Cerebellar cortex (tissue), 1 donor: ENCODE data around the gene FGD2.

ENCODE experiments used
- DNase-seq: peaks from one replicate; pipeline ENCODE4 v3.0.0-alpha.2; 2015; ENCODE audit warnings: low spot score

The FGD2 gene

DNA sequence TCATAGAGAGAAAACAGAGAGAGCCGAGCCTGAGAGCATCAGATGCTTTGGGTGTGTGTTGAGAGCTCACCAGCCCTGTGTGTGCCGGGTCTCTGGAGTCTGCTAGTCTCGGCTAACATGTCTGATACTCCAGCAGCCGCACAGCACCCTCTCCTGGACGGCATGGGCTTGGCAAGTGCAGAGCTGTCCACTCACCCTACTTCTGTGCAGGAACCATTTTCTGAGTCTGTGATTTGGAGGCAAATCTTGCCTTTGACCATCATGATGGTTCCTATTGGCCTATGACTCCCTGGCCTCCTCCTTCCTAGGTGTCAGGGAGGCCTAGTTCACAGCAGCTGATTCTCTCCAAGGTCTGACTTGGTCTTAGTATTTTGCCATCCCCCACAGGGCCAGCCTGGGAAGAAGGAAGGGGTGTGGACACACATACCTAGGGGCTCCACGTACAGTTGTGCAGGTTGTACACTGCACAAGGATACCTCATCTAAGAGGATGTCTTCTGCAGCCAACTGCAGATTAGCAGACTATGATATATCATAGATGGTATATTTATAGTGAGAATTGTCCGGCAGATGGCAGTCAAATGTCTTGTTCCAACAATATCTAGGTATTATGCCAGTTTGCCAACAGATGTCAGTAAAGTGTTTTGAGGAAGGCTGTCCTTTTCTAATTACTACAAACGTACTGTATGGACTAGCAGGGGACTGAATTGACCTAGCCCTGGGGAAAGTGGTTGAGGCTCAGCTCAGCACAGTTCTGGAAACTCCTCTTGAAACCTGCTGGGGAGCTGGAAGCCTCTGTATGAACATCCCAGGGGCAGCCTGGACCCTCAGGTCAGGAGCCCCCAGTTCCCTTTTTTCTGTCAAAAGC is 13.0 kb downstream of the FGD2 start:
- DNase-seq: peak; percentile 93

- peak; percentile 53 for DNase-seq
These were observed 13.6 kb downstream of the FGD2 start for GRCh38 chr6:37019065-37019450.

DNA sequence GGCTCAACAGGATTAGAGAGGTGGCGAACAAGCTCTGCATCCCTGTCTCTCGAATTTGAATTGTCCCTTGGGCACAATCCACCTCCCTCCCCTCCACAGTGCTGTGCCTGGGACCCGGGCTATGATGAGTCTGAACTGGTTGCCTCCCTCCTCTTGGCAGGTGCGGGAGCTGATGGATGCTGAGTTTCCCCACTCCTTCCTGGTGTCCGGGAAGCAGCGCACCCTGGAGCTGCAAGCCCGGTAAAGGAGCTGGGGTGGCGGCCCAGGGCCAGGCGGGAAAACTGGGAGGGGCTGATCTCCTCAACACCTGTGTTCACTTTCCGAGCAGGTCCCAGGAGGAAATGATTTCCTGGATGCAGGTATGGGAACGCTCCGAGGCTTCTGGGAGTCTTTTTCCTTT is 14.9 kb downstream of the FGD2 start:
- DNase-seq: no peak

GRCh38 chr6:37020812-37021211 is 15.4 kb downstream of the FGD2 start:
- DNase-seq: no peak

- DNase-seq: peak; percentile 66
These were observed 16.1 kb downstream of the FGD2 start for GRCh38 chr6:37021356-37022129.

DNA sequence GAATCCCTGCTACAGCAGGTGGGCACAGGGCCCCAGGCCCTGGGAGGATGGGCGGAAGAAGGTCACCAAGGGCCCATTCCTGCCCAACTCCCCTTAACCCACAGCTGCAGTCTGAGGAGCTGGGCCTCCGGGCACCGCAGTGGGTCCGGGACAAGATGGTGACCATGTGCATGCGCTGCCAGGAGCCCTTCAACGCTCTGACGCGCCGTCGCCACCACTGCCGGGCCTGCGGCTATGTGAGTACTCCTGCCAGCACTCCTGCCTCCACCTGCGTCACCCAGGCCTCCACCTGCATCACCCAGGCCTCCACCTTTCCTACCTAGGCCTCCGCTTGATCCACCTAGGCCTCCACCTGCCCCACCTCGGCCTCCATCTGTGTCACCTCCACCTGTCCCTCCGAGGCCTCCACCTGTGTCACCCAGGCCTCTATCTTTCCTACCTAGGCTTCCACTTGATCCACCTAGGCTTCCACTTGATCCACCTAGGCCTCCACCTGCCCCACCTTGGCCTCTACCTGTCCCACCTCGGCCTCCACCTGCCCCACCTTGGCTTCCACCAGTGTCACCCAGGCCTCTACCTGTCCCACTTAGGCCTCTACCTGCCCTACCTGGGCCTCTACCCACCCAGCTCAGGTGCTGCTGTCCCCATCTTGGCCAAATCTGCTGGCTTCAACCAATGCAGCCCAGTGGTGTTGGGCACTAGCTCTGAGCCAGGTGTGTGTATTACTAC is 16.8 kb downstream of the FGD2 start:
- DNase-seq: no peak

DNA sequence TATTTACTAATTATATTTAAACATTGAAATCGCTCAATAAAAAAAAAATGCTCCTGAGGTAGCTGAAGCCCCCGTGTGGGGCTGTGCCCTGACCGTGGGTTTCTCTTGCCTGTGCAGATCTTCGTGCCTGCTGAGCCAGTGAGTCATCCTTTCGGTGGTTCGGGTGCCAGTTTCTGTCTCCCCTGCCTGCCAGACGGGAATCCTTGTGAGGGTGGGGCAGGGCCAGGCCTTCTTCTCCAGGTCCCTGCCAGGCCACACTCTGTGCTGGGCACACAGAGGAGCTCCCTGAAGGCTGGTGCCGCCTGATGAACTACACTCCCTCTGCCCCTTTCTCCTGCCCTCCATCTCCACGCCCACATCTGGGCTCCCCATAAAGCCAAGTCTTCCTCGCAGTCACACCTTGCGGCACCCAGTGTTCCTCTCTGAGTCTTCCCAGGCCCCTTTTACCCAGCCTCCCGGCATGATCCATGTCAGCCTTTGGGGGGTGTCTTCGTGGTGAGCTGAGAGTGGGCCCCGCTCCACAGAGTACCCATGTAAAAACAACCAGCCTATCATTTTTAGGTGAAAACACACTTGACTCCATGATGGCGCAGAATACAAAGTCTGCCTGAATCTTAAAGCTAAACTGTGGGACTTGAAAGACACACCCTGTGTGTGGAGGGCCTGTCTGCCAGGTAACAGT is 19.3 kb downstream of the FGD2 start:
- no peak for DNase-seq

DNA sequence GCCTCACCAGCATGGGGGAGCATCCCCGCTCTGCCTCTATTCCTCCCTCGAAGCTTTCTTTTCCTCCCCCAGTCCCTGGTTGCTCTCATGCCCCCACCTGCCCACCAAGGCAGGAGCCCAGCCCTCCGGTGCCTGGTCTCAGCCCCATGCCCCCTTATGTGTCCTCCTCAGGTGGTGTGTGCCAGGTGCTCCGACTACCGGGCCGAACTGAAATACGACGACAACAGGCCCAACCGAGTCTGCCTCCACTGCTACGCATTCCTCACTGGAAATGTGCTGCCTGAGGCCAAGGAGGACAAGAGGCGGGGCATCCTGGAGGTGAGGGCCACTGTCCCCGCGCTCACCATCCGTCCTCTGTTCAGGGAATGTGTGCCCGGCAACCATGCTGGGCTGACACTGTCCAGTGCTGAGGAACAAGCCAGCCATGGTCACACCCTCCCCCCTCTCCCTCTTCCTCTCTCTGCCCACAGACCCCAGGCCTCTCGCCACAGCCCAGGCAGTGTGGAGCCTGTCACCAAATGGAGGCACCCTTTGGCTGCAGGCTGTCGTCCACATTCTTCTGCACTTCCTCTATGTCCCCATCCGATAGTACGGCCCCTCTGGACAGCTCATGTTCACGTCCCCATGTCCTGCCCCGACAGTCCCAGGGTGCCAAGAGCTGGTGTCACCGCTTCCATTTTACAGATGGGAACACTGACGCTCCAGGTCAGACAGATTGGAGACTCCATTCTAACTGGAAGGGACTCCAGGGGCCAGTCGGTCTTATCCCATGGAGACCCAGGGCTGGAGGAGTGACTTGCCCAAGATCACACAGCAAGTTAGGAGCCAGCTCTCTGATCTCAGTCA is 20.4 kb downstream of the FGD2 start:
- DNase-seq: no peak

DNA sequence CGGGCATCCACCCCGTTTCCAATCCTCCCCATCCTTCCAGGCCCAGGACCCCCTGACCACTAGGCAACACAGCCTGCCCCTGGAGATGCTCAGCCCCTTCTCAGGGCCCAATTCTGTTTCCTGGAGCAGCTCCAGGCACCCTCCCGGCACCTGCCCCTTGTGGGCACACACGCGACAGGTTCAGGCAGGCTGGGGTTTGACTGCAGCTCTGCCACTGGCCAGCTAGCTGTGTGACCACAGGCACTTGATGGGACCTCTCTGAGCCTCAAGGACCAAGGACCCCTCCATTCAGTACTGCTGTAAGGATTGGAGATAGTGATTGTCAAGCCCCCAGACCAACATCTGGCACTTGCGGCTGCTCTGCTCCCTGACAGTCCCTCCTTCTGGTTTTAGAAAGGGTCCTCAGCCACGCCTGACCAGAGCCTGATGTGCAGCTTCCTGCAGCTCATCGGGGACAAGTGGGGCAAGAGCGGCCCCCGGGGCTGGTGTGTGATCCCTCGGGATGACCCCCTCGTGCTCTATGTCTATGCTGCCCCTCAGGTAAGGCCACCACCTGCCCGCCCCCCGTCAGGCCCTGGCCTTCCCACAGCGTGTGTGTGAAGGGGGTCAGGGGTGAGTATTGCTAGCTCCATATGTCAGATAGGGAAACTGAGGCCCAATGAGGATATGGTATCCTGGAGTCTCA is 21.7 kb downstream of the FGD2 start:
- DNase-seq: no peak

DNA sequence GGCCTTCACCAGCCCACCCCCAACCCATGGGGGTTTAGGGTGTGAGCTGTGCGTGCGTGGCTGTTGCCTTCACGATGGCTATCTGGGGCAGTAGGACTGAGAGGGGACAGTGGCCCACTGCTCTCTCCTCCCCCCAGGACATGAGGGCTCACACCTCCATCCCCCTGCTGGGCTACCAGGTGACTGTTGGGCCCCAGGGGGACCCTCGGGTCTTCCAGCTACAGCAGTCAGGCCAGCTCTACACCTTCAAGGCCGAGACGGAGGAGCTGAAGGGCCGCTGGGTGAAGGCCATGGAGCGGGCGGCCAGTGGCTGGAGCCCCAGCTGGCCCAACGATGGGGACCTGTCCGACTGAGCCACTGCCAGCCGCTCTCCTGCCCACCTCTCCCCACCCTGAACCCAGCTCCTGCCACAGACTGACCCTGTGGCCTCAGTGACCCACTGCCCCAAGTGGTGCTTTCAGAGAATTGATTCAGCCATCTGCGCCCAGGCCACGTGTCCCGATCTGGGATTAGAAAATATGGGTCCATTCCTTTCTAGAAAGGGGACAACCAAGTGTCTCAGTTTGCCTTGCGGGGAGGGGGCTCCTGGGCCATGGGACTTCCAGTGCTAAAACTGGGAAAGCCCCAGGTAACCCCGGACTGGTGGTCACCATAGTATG is 22.5 kb downstream of the FGD2 start:
- DNase-seq: no peak

DNA sequence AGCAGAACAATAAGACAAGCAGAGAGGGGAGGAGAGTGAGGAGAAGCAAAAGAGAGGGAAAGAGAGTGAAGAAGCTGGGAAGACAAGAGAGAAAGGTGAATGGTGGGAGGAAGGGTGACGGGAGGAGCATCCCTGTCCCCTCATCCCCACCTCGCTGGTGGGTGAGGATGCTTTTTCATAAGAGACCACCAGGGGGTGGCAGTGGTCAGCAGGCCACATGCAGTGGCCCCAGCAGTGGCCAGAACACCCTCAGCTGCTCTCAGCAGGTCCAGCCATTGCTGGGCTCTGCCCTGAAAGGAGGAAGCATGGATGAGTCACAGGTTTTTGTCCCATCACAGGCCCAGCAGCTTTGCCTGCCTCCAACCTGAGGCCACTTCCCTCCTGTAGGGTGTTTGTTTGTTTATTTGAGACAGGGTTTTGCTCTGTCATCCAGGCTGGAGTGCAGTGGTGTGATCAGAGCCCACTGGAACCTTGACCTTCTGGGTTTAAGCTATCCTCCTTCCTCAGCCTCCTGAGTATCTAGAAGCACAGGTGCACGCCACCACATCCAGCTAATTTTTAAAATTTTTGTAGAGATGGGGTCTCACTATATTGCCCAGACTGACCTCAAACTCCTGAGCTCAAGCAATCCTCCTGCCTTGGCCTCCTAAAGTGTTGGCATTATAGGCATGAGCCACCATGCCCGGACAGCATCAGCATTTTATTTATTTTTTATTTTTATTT is 24.0 kb downstream of the FGD2 start:
- DNase-seq: peak; percentile 52

GRCh38 chr6:37030599-37030998 is 25.1 kb downstream of the FGD2 start:
- no peak for DNase-seq

DNA sequence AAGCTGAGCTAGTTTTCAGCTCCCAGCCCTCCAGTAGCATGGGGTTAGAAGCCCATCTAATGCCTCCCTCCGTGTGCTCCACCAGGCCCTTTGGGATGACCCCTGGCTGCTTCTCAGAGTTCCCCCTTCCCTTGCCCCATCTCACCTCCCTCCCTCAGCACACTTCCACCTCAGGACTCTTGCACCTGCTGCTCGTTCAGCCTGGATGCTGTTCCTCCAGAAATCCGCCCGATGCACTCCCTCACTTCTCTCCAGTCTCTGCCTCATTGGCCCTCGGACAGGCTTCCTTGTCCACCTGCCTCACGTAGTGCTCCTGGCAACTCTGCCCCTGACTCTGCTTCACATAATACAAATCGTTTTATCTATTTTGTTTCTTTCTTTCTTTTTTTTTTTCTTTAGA is 26.8 kb downstream of the FGD2 start:
- no peak for DNase-seq

DNA sequence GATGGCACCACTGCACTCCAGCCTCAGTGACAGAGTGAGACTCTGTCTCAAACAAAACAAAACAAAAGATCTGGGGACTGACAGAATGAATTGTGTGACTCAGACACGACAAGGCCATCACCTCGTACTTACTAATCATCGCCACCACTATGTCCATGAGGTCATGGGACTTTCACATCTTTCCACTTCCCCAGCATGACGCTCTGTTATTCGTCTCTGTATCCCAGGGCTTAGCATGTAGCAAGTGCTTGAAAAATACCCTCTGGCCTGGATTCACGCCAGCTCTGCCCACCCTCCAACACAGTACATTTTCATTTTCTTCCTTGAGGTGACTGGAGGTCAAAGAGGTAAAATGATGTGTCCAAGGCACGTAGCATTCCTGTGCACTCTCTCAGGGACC is 27.8 kb downstream of the FGD2 start:
- DNase-seq: no peak

DNA sequence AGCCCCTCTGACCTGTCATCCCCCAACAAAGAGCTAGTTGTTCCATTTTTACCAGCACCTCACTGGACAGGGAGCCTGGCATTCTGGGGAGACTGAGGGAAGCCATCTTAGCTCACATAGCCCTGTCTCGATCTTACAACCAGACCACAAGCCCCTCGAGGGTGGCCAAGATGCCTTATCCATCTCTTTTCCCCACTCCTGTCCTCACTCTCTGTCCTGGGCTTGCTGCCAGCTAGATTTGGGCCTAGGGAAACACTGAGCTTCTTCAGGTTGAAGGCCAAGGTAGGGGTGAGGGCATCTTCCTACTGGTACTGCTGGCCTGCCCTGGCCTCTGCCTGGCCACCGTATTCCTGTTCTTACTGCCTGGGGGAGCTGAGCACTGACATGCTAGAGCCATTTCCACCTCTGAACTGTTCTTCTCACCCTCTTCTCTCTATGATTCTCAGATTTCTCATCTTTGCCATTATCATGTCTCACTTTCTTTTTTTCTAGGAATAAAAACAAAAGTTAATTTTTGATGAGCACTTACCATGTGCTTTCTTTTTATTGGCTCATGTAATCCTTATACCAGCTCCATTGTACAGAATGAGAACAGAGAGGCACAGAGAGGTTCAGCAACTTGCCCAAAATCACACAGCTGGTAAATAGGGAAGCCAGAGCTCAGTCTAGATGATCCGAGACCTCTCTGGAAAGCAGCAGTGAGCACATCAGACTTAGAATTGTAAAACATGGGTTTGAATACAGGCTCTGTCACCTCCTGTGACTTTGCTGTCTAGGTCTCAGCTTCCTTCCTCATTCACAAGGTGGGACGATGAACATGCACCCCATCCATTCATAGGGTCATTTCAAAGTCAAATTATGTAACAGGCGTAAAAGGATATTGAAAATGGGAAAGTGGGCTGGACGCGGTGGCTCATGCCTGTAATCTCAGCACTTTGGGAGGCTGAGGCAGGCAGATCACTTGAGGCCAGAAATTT is 28.7 kb downstream of the FGD2 start:
- no peak for DNase-seq

DNA sequence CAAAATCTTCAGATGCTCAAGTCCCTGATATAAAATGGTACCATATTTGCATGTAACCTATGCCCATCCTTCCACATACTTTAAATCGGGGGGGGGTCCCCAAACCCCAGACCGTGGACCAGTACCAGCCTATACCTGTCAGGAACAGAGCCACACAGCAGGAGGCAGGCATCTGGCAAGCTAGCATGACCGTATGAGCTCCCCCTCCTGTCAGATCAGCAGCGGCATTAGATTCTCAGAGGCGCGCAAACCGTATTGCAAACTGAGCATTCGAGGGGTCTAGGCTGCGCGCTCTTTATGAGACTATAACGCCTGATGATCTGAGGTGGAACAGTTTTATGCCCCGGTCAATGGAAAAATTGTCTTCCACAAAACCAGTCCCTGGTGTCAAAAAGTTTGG is 30.7 kb downstream of the FGD2 start:
- DNase-seq: no peak

GRCh38 chr6:37038292-37039198 is 33.1 kb downstream of the FGD2 start:
- DNase-seq: no peak
